K562 (cell line): Measurements from ENCODE around the gene MBOAT1. TPM values are rescaled to one million over a fixed set of nuclear protein-coding genes. Genes with fewer than 3 reads are reported as not detected.
A peak's percentile ranks its signal among the peaks of the same experiment; 100 is the strongest.

Experiments used
- ARID4B ChIP-seq: sonication (generic); formaldehyde crosslinking; IDR thresholded peaks from 2 replicates; pipeline ENCODE4 v1.8.0; 2022; ENCODE audit warnings: mild to moderate bottlenecking, missing genetic modification reagents
- COPS2 ChIP-seq: fragments of 450-650 bp; conservative IDR thresholded peaks from 2 replicates; pipeline ENCODE4 v1.6.1; 2016; ENCODE audit warnings: mild to moderate bottlenecking, moderate library complexity
- DPF2 ChIP-seq: fragments of 450-650 bp; IDR thresholded peaks from 2 replicates; pipeline ENCODE4 v1.6.1; 2016
- IRF1 ChIP-seq: sonication (generic); formaldehyde crosslinking; IDR thresholded peaks from 2 replicates; pipeline ENCODE4 v1.8.0; 2022; ENCODE audit warnings: missing genetic modification reagents, mild to moderate bottlenecking, borderline replicate concordance
- KLF16 ChIP-seq: IDR thresholded peaks from 2 replicates; pipeline ENCODE4 v1.6.1; 2016; ENCODE audit warnings: antibody characterized with exemption
- NFATC3 ChIP-seq: fragments of 450-650 bp; IDR thresholded peaks from 2 replicates; pipeline ENCODE4 v1.6.1; 2017; ENCODE audit warnings: mild to moderate bottlenecking
- POLR2AphosphoS5 ChIP-seq: IDR thresholded peaks from 2 replicates; pipeline ENCODE4 v1.6.1; 2011; ENCODE audit warnings: mild to moderate bottlenecking, low read depth, low read length, moderate library complexity; ENCODE audit not compliant: control insufficient read depth, insufficient read depth
- RREB1 ChIP-seq: fragments of 250-450 bp; sonication (Bioruptor Pico); IDR thresholded peaks from 2 replicates; pipeline ENCODE4 v1.4.0; 2020
- XRCC5 ChIP-seq: fragments of 200-400 bp; formaldehyde crosslinking; IDR thresholded peaks from 2 replicates; pipeline ENCODE4 v1.6.1; 2017; ENCODE audit warnings: low read depth, mild to moderate bottlenecking, low read length
- ZBTB49 ChIP-seq: sonication (generic); formaldehyde crosslinking; IDR thresholded peaks from 2 replicates; pipeline ENCODE4 v1.8.0; 2022; ENCODE audit warnings: missing genetic modification reagents, mild to moderate bottlenecking, borderline replicate concordance
- ZFP30 ChIP-seq: fragments of 250-450 bp; sonication (Bioruptor Pico); IDR thresholded peaks from 2 replicates; pipeline ENCODE4 v1.8.0; 2022; ENCODE audit warnings: moderate library complexity, mild to moderate bottlenecking, inconsistent platforms, borderline replicate concordance
- ZNF561 ChIP-seq: fragments of 450-650 bp; formaldehyde crosslinking; conservative IDR thresholded peaks from 2 replicates; pipeline ENCODE4 v1.4.0; 2020; ENCODE audit warnings: mild to moderate bottlenecking, moderate library complexity
- polyA plus RNA-seq, 8 experiments: library from polyadenylated mRNA; depleted of rRNA in 4 of 8; stranded (reverse) in 5 of 8; unstranded in 3 of 8; fragments of >200 nt; fragmentation: Nextera tagmentation in 2 of 8; fragmentation: Illumina TruSeq in 1 of 8; extraction: Ambion mirVana in 2 of 8; extraction: Trizol in 1 of 8; gene quantifications; 2 replicates each; pipeline versions ENCODE4 v1.2.1 to v1.2.3, GENCODE V29; 2011 to 2014; ENCODE audit warnings: inconsistent platforms in 1 of 8, missing spikeins in 1 of 8
- total RNA-seq, 7 experiments: library from RNA; depleted of rRNA in 6 of 7; stranded (reverse); fragments of >200 nt in 6 of 7; fragmentation: Illumina TruSeq in 2 of 7; extraction: Trizol in 2 of 7; gene quantifications; 2 replicates each; pipeline versions ENCODE4 v1.2.1 to v1.2.3, GENCODE V29; 2011 to 2021; ENCODE audit warnings: low replicate concordance in 1 of 7

Gene MBOAT1
- total and polyA plus RNA-seq, 9 of the 15 experiments (the other 6 are each of a cell fraction or from before 2014, with no cell fraction given): 0.13 to 16.5 (median 10.3) TPM

DNA sequence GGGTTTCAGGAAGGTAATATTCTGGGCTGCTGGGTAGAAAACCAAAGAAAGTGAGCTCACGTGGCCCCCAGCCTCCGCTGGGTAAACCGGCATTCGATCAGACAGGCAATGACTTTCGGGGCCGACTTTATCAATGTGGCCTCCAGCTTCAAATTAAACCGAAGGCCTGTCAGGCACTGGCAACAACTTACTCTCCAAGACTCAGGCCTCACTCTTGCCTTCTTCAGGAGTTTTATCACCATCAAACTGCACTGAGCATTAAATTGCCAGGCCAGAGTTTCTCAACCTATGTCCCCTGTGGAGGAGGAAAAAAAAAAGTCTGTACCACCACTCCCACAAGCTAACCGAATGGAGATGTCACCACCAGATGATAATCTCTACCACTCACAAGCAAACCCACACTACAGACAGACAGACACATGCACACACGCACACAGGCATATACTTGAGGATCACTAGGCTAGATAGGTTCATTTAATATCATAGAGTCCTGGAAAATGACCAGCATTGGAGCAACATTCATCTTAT is 1.1 kb upstream of the MBOAT1 start (continued):
- TF ChIP-seq KLF16 (no peak), ZFP30 (CRISPR knock-in tag) (no peak), NFATC3 (no peak), DPF2 (peak; percentile 81), IRF1 (CRISPR knock-in tag) (no peak), ARID4B (no peak), POLR2AphosphoS5 (no peak), COPS2 (no peak), XRCC5 (no peak), ZNF561 (CRISPR knock-in tag) (no peak), RREB1 (no peak), ZBTB49 (CRISPR knock-in tag) (no peak)
